B cell (primary cell): Measurements from ENCODE around the gene BLOC1S1. TPM values are rescaled to one million over a fixed set of nuclear protein-coding genes. Genes with fewer than 3 reads are reported as not detected.

Experiments used
- ATAC-seq: fragments of 200-7000 bp; cut with Tn5 transposase; one replicate; pipeline ENCODE4 v1.10.0; 2021; ENCODE audit warnings: low read depth, mild to moderate bottlenecking, moderate number of reproducible peaks, moderate library complexity
- CTCF ChIA-PET: fragments of 350-600 bp; sonication (Branson Sonifier 250); formaldehyde crosslinking; loops from one replicate; lab custom pipeline; 2021; ENCODE audit warnings: antibody characterized with exemption, inconsistent platforms; lab: Charles Lee
- POLR2A ChIA-PET: fragments of 350-600 bp; sonication (Branson Sonifier 250); formaldehyde crosslinking; loops from one replicate; lab custom pipeline; 2021; ENCODE audit warnings: antibody characterized with exemption; lab: Charles Lee
- DNase-seq: peaks from one replicate; pipeline ENCODE4 v3.0.0; 2013
- H2AFZ ChIP-seq: 2 replicates; pipeline ENCODE4 v1.6.1; 2012; ENCODE audit warnings: mild to moderate bottlenecking, low read depth, low read length; ENCODE audit not compliant: insufficient read depth, poor library complexity, severe bottlenecking
- H3K27ac ChIP-seq, 2 donors: 1 replicate in 1 of 2; 2 replicates in 1 of 2; pipeline ENCODE4 v1.5.1; 2012 to 2013; ENCODE audit warnings: low read length in 2 of 2, mild to moderate bottlenecking in 2 of 2, moderate library complexity in 1 of 2
- H3K27me3 ChIP-seq, 4 experiments: fragments of 200-600 bp in 1 of 4; sonication (generic) in 1 of 4; replicated peaks in 1 of 4; 1 replicate in 2 of 4; 2 replicates in 2 of 4; pipeline versions ENCODE4 v1.6.1 to v1.7.0; 2013 to 2016; ENCODE audit warnings: low read length in 3 of 4, mild to moderate bottlenecking in 2 of 4, mixed read lengths in 1 of 4, moderate library complexity in 1 of 4; ENCODE audit not compliant: insufficient read depth in 4 of 4, control insufficient read depth in 3 of 4; ENCODE audit errors: control extremely low read depth in 1 of 4
- H3K36me3 ChIP-seq, 2 experiments: replicated peaks in 1 of 2; 1 replicate in 1 of 2; 2 replicates in 1 of 2; pipeline versions ENCODE4 v1.6.1 to v1.7.1; 2013; ENCODE audit warnings: low read length in 1 of 2; ENCODE audit not compliant: insufficient read depth in 2 of 2, control insufficient read depth in 1 of 2; ENCODE audit errors: control extremely low read depth in 1 of 2, extremely low read depth in 1 of 2
- H3K4me1 ChIP-seq, 2 donors: fragments of 200-600 bp in 1 of 2; sonication (generic) in 1 of 2; 1 replicate in 1 of 2; 2 replicates in 1 of 2; pipeline versions ENCODE4 v1.5.1 to v1.6.1; 2013 to 2017; ENCODE audit warnings: low read length in 2 of 2; ENCODE audit not compliant: control insufficient read depth in 2 of 2, insufficient read depth in 2 of 2
- H3K4me2 ChIP-seq: replicated peaks from 2 replicates; pipeline ENCODE3; 2012; ENCODE audit warnings: mild to moderate bottlenecking, low read depth, low read length; ENCODE audit not compliant: poor library complexity, severe bottlenecking
- H3K4me3 ChIP-seq, 5 experiments: fragments of 200-600 bp in 1 of 5; sonication (generic) in 1 of 5; 1 replicate in 3 of 5; 2 replicates in 2 of 5; pipeline versions ENCODE4 v1.5.1 to v1.7.0; 2011 to 2016; ENCODE audit warnings: low read length in 4 of 5, mild to moderate bottlenecking in 4 of 5, low read depth in 2 of 5, control low read depth in 1 of 5, moderate library complexity in 1 of 5; ENCODE audit not compliant: insufficient read depth in 1 of 5; ENCODE audit errors: control extremely low read depth in 1 of 5, extremely low read depth in 1 of 5
- H3K79me2 ChIP-seq: fragments of 200-600 bp; sonication (generic); one replicate; pipeline ENCODE4 v1.6.0; 2016; ENCODE audit warnings: low read length; ENCODE audit not compliant: control insufficient read depth, insufficient read depth
- H3K9ac ChIP-seq: fragments of 200-600 bp; sonication (generic); 2 replicates; pipeline ENCODE4 v1.6.1; 2017; ENCODE audit warnings: mild to moderate bottlenecking, low read length, moderate library complexity
- H3K9me3 ChIP-seq, 3 donors: one replicate each; pipeline versions ENCODE4 v1.6.1 to v1.7.1; 2013; ENCODE audit warnings: low read length in 2 of 3; ENCODE audit not compliant: control insufficient read depth in 2 of 3, insufficient read depth in 1 of 3; ENCODE audit errors: control extremely low read depth in 1 of 3
- H4K20me1 ChIP-seq: 2 replicates; pipeline ENCODE4 v1.6.0; 2012; ENCODE audit warnings: mild to moderate bottlenecking, low read length; ENCODE audit not compliant: insufficient read depth, control insufficient read depth, poor library complexity, severe bottlenecking
- H3K27ac Mint-ChIP-seq: one replicate; pipeline ENCODE4 v1.8.0; 2021; ENCODE audit warnings: mixed read lengths
- H3K27me3 Mint-ChIP-seq: one replicate; pipeline ENCODE4 v1.8.0; 2021; ENCODE audit warnings: mixed read lengths
- H3K4me1 Mint-ChIP-seq: one replicate; pipeline ENCODE4 v1.8.0; 2021; ENCODE audit warnings: mixed read lengths
- H3K4me3 Mint-ChIP-seq: one replicate; pipeline ENCODE4 v1.8.0; 2021; ENCODE audit warnings: mixed read lengths
- H3K9me3 Mint-ChIP-seq: one replicate; pipeline ENCODE4 v1.8.0; 2022; ENCODE audit warnings: mixed read lengths; ENCODE audit not compliant: insufficient read depth
- CTCF ChIP-seq: fragments of 200-600 bp; IDR thresholded peaks from one replicate; pipeline ENCODE4 v1.8.0; 2022; ENCODE audit warnings: antibody characterized with exemption, mild to moderate bottlenecking
- EZH2 ChIP-seq: IDR thresholded peaks from 2 replicates; pipeline ENCODE4 v1.6.1; 2012; ENCODE audit warnings: borderline replicate concordance, low read depth, mild to moderate bottlenecking, moderate library complexity, low read length; ENCODE audit not compliant: insufficient read depth, poor library complexity, severe bottlenecking
- WGBS: methylation state at CpG from one replicate; pipeline ENCODE4 v1.1.5; 2013; ENCODE audit warnings: missing lambda C conversion rate; ENCODE audit not compliant: insufficient coverage; 5-methylcytosine and 5-hydroxymethylcytosine counted together
- intact Hi-C: fragments of 100-400 bp; cut with micrococcal nuclease; formaldehyde crosslinking; loops from one replicate; pipeline ENCODE4 v1.10.0; 2022
- polyA plus RNA-seq: library from polyadenylated mRNA; depleted of rRNA; stranded (reverse); fragments of >200 nt; gene quantifications from 2 replicates; pipeline ENCODE4 v1.2.3, GENCODE V29; 2012
- total RNA-seq, 2 donors: library from RNA; stranded (reverse); fragments of 120-200 nt in 1 of 2; gene quantifications; 1 replicate in 1 of 2; 2 replicates in 1 of 2; pipeline versions ENCODE4 v1.2.3 to v1.2.4, GENCODE V29; 2013 to 2022

BLOC1S1 gene
- total and polyA plus RNA-seq, 2 donors (not counting 1 experiment from before 2014, with no cell fraction given) = 71.1 to 229 TPM

GRCh38 chr12:55736076-55736475, 20.2 kb downstream of the BLOC1S1 start:
- Histone ChIP-seq H3K4me3 (no peak overlapping the region), H3K4me2 (no peak overlapping the region), H3K9me3 (no peaks in the 10 kb centered on the region), H4K20me1 (no peaks in the 10 kb centered on the region), H3K27me3 (no peaks in the 10 kb centered on the region), H3K27ac (no peak overlapping the region), H3K9ac (no peak overlapping the region), H2AFZ (no peak overlapping the region), H3K36me3 (no peaks in the 10 kb centered on the region), H3K4me1 (peaks cover 11 to 15% of the 10 kb centered on the region in 2 donors), H3K79me2 (no peaks in the 10 kb centered on the region)
- DNase-seq (no peak), ATAC-seq (no peak)
- no peak overlapping the region for H3K4me3 Mint-ChIP-seq
- no peak for TF ChIP-seq EZH2
- no peak for TF ChIP-seq CTCF
- H3K27me3 Mint-ChIP-seq = no peaks in the 10 kb centered on the region
- intact Hi-C loops = no loop called here
- POLR2A ChIA-PET = interaction anchor here (0.6 to 1.4 kb wide), 2 partner anchors 11 to 169 kb away, joined by 3 to 5 read pairs; no protein-coding TSS in a partner anchor
- 86% methylated on average over 3 of the region's 3 CpGs for WGBS
- peak overlapping the region; percentile 91 for H3K27ac Mint-ChIP-seq
- peaks cover 16% of the 10 kb centered on the region for H3K4me1 Mint-ChIP-seq
- CTCF ChIA-PET = interaction anchor here (1.2 to 8.1 kb wide), 7 partner anchors 11 to 273 kb away, joined by 3 to 147 read pairs (median 4); partner anchors contain the start of genes BLOC1S1 and RDH5
- H3K9me3 Mint-ChIP-seq = no peaks in the 10 kb centered on the region

DNA sequence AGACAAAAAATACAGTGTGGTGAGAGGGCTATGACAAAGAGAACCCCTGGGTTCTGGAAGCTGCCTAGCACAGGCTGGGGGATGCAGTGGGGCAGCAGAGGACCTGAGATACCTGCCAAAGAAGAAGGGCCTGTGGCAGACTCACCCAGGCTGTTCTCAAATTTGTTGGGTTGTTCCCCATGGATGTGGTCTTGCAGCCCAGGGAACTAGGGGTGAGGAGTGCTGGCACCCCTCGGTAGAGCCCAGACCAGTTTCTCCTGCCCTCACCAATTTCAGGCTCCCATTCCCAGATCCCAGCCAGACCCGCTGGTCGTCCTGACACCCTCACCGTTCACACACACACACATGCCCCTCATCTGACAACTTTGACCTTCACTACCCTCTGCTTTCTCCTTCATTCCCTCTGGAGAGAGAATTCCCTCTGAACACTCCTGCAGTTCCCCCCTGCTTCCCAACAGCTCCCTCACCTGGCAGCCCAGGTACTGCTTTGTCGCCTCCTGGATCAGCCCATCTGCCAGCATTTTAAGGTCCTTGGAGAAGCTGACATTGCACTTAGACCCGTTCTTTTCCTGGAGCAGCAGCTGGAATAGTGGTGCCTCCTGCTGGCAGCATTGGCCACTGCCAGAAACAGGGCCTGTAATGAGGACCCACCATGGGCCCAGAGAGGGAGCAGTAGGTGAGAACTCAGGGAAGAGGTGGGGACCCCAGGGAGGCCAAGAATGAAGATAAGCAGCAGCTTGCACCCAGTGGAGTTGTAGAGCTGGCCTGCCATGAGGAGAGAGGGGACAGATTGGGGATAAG, 21.1 kb downstream of the BLOC1S1 start:
- Histone ChIP-seq H3K4me3 (no peak overlapping the region), H4K20me1 (no peaks in the 10 kb centered on the region), H3K9me3 (no peaks in the 10 kb centered on the region), H3K4me2 (peak overlapping the region; percentile 89), H3K27ac (no peak overlapping the region), H3K36me3 (no peaks in the 10 kb centered on the region), H3K9ac (no peak overlapping the region), H3K79me2 (no peaks in the 10 kb centered on the region), H2AFZ (peak overlapping the region; percentile 96), H3K27me3 (no peaks in the 10 kb centered on the region), H3K4me1 (peaks cover 11 to 15% of the 10 kb centered on the region in 2 donors)
- Mint-ChIP-seq H3K9me3 (no peaks in the 10 kb centered on the region), H3K27ac (peak overlapping the region; percentile 91), H3K4me3 (peak overlapping the region; percentile 89), H3K27me3 (no peaks in the 10 kb centered on the region), H3K4me1 (peaks cover 16% of the 10 kb centered on the region)
- CTCF ChIA-PET = interaction anchor here (0.7 to 8.1 kb wide), 20 partner anchors 8 to 900 kb away, joined by 3 to 147 read pairs (median 5); partner anchors contain the start of genes BLOC1S1, CD63, ITGA7 and ORMDL2
- TF ChIP-seq CTCF (peak; percentile 73), EZH2 (no peak)
- intact Hi-C loops = loop anchor here (1.0 kb wide), 2 partner anchors 13 to 77 kb away; no protein-coding TSS in a partner anchor
- 70% methylated on average over 6 of the region's 6 CpGs for WGBS
- peak; percentile 70 for DNase-seq
- ATAC-seq = peak; percentile 40
- POLR2A ChIA-PET = interaction anchor here (1.1 to 2.4 kb wide), 3 partner anchors 8 to 81 kb away, joined by 4 to 18 read pairs (median 6); partner anchors contain the start of genes BLOC1S1, CD63, ORMDL2 and SARNP
